GM12878 (cell line): ENCODE measurements around the gene ACADS. TPM values are rescaled to one million over a fixed set of nuclear protein-coding genes. Genes with fewer than 3 reads are reported as not detected.
A peak's percentile ranks its signal among the peaks of the same experiment; 100 is the strongest.

ENCODE experiments used
- ATAC-seq: fragments of 200-7000 bp; cut with Tn5 transposase; 3 replicates; pipeline ENCODE4 v1.9.1; 2020; ENCODE audit warnings: mild to moderate bottlenecking, moderate library complexity
- BruUV-seq: library from RNA; stranded (reverse); fragments of 400-500 nt; replicated peaks from 2 replicates; lab custom pipeline; 2021; lab: Mats Ljungman, UMichigan
- CTCF ChIA-PET: fragments of 300-600 bp; sonication (Branson Sonifier 250); formaldehyde crosslinking; extraction: SDS; loops from one replicate; lab custom pipeline; 2021; ENCODE audit warnings: inconsistent platforms; lab: Yijun Ruan, JAX
- POLR2A ChIA-PET: fragments of 350-600 bp; formaldehyde crosslinking; extraction: SDS; loops from one replicate; lab custom pipeline; 2021; ENCODE audit warnings: inconsistent platforms; lab: Charles Lee
- RAD21 ChIA-PET: fragments of 300-600 bp; sonication (Branson Sonifier 250); formaldehyde crosslinking; loops from one replicate; lab custom pipeline; 2023; ENCODE audit warnings: antibody characterized with exemption; ENCODE audit not compliant: unreplicated experiment; lab: Charles Lee
- SMC1A ChIA-PET: fragments of 300-600 bp; sonication (Branson Sonifier 250); formaldehyde crosslinking; loops from one replicate; lab custom pipeline; 2023; ENCODE audit not compliant: unreplicated experiment, uncharacterized antibody; lab: Charles Lee
- DNase-seq: peaks from one replicate; pipeline ENCODE4 v3.0.0-alpha.2; 2011; ENCODE audit warnings: low read depth, low spot score
- FAIRE-seq: peaks from 3 replicates; lab custom pipeline; 2011; peaks lifted over from hg19 to GRCh38; lab: Jason Lieb, UNC
- H2AFZ ChIP-seq: 2 replicates; pipeline ENCODE4 v1.6.0; 2011; ENCODE audit warnings: low read depth, low read length, control low read depth; ENCODE audit not compliant: control insufficient read depth
- H3K27ac ChIP-seq: 2 replicates; pipeline ENCODE4 v1.5.1; 2011; ENCODE audit warnings: control low read depth; ENCODE audit not compliant: control insufficient read depth, insufficient read depth
- H3K27me3 ChIP-seq, 2 experiments: replicated peaks in 1 of 2; 2 replicates each; pipeline versions ENCODE4 v1.6.0 to v1.6.1; 2011; ENCODE audit warnings: low read length in 1 of 2; ENCODE audit not compliant: control insufficient read depth in 2 of 2, insufficient read depth in 2 of 2
- H3K36me3 ChIP-seq, 2 experiments: 2 replicates each; pipeline ENCODE4 v1.5.1; 2011; ENCODE audit warnings: low read length in 1 of 2; ENCODE audit not compliant: control insufficient read depth in 2 of 2, insufficient read depth in 2 of 2
- H3K4me1 ChIP-seq: 2 replicates; pipeline ENCODE4 v1.6.1; 2011; ENCODE audit warnings: mild to moderate bottlenecking, low read length, moderate library complexity, mixed read lengths; ENCODE audit not compliant: control insufficient read depth, insufficient read depth
- H3K4me2 ChIP-seq: 2 replicates; pipeline ENCODE4 v1.6.0; 2011; ENCODE audit warnings: control low read depth; ENCODE audit not compliant: control insufficient read depth, insufficient read depth
- H3K4me3 ChIP-seq: fragments of 200-600 bp; sonication (generic); 2 replicates; pipeline ENCODE4 v1.5.1; 2016
- H3K79me2 ChIP-seq: 2 replicates; pipeline ENCODE4 v1.6.0; 2011; ENCODE audit warnings: low read length; ENCODE audit not compliant: control insufficient read depth, insufficient read depth
- H3K9ac ChIP-seq: 2 replicates; pipeline ENCODE4 v1.8.0; 2011; ENCODE audit warnings: low read length, control low read depth, mixed read lengths; ENCODE audit not compliant: control insufficient read depth, insufficient read depth
- H3K9me3 ChIP-seq: replicated peaks from 3 replicates; pipeline ENCODE4 v1.5.1; 2011; ENCODE audit warnings: mild to moderate bottlenecking, low read length; ENCODE audit not compliant: control insufficient read depth, insufficient read depth
- H4K20me1 ChIP-seq: 2 replicates; pipeline ENCODE4 v1.6.0; 2011; ENCODE audit not compliant: control insufficient read depth, insufficient read depth
- IKZF2 ChIP-seq, 2 experiments: fragments of 450-650 bp; IDR thresholded peaks; 2 replicates each; pipeline ENCODE4 v1.6.1; 2017; ENCODE audit warnings: mild to moderate bottlenecking in 2 of 2, moderate library complexity in 2 of 2
- SMAD5 ChIP-seq: IDR thresholded peaks from 2 replicates; pipeline ENCODE4 v1.6.1; 2016; ENCODE audit warnings: antibody characterized with exemption, low read depth
- SREBF1 ChIP-seq: IDR thresholded peaks from 2 replicates; pipeline ENCODE4 v1.6.1; 2012; ENCODE audit warnings: mild to moderate bottlenecking, low read length
- ZNF687 ChIP-seq: fragments of 450-650 bp; IDR thresholded peaks from 2 replicates; pipeline ENCODE4 v1.6.1; 2017; ENCODE audit warnings: mild to moderate bottlenecking, moderate library complexity
- WGBS: methylation state at CpG from one replicate; pipeline ENCODE4 v1.1.6; 2016; ENCODE audit warnings: low lambda C conversion rate; ENCODE audit not compliant: insufficient replicate concordance, insufficient coverage; ENCODE audit errors: missing lambda C conversion rate; 5-methylcytosine and 5-hydroxymethylcytosine counted together
- in situ Hi-C: fragments of 300-500 bp; cut with MboI; formaldehyde crosslinking; loops from 9 replicates; pipeline ENCODE4 v1.14.3; 2018; ENCODE audit warnings: mixed read lengths
- intact Hi-C: fragments of 100-400 bp; cut with micrococcal nuclease; formaldehyde crosslinking; loops from one replicate; pipeline ENCODE4 v1.14.2; 2022; ENCODE audit not compliant: unreplicated experiment
- polyA plus RNA-seq, 11 experiments: library from polyadenylated mRNA; depleted of rRNA in 4 of 11; unstranded in 6 of 11; stranded (reverse) in 5 of 11; fragments of >200 nt; fragmentation: Nextera tagmentation in 4 of 11; fragmentation: Illumina TruSeq in 1 of 11; extraction: Ambion mirVana in 4 of 11; extraction: Trizol in 1 of 11; gene quantifications; 1 replicate in 1 of 11; 2 replicates in 10 of 11; pipeline versions ENCODE4 v1.2.1 to v1.2.3, GENCODE V29; 2011 to 2016; ENCODE audit warnings: inconsistent platforms in 2 of 11, missing spikeins in 2 of 11, low read depth in 1 of 11
- total RNA-seq, 4 experiments: library from RNA; depleted of rRNA in 3 of 4; stranded (reverse); fragments of >200 nt in 3 of 4; fragmentation: Illumina TruSeq in 1 of 4; extraction: Trizol in 1 of 4; gene quantifications; 2 replicates each; pipeline versions ENCODE4 v1.2.1 to v1.2.3, GENCODE V29; 2013 to 2021
- TF ChIP-seq, protein P1 (sequence below): IDR thresholded peaks from 2 replicates; pipeline ENCODE4 v1.6.1; 2012; ENCODE audit warnings: mild to moderate bottlenecking, low read depth, low read length
- TF ChIP-seq, protein P2 (sequence below): IDR thresholded peaks from 2 replicates; pipeline ENCODE4 v1.6.1; 2012; ENCODE audit warnings: improper control_type of control experiment, low read depth, low read length; ENCODE audit not compliant: insufficient replicate concordance

Gene ACADS
- total and polyA plus RNA-seq, 10 of the 15 experiments (the other 5 are each of a cell fraction or from before 2014, with no cell fraction given) = 0.05 to 18.1 (median 10.2) TPM

- peak; percentile 89 for ATAC-seq
- Histone ChIP-seq H3K36me3 (no peaks in the 10 kb centered on the region), H3K27me3 (no peaks in the 10 kb centered on the region), H4K20me1 (no peaks in the 10 kb centered on the region), H2AFZ (peak overlapping the region; percentile 43), H3K4me1 (peaks cover 50% of the 10 kb centered on the region), H3K27ac (peak overlapping the region; percentile 86), H3K9me3 (no peaks in the 10 kb centered on the region), H3K79me2 (peaks cover 1% of the 10 kb centered on the region; the same call in 1 of the 2 replicates), H3K9ac (peak overlapping the region; percentile 65), H3K4me2 (peak overlapping the region; percentile 32), H3K4me3 (no peak overlapping the region)
- ChIA-PET SMC1A (interaction anchor here (0.7 to 18.2 kb wide), 10 partner anchors 9 to 96 kb away, joined by 3 to 149 read pairs (median 5); partner anchors contain the start of genes MLEC and POP5), POLR2A (interaction anchor here (0.6 to 5.4 kb wide), 9 partner anchors 8 to 224 kb away, joined by 3 to 46 read pairs (median 9); partner anchors contain the start of gene MLEC), CTCF (interaction anchor here (0.6 to 24.8 kb wide), 10 partner anchors 8 to 293 kb away, joined by 3 to 454 read pairs (median 4); partner anchors contain the start of genes CABP1 and MLEC), RAD21 (interaction anchor here (0.6 to 7.1 kb wide), 7 partner anchors 8 to 503 kb away, joined by 3 to 77 read pairs (median 12); partner anchors contain the start of gene MLEC)
- no TSS peak for BruUV-seq
- intact Hi-C loops = loop anchor here (1.0 kb wide), 1 partner anchor 8 kb away; no protein-coding TSS in a partner anchor
- 1% methylated on average over 7 of the region's 7 CpGs for WGBS
- in situ Hi-C loops = no loop called here
- peak; percentile 82 for DNase-seq
- FAIRE-seq = peak; percentile 74
- TF ChIP-seq, protein P1, sequence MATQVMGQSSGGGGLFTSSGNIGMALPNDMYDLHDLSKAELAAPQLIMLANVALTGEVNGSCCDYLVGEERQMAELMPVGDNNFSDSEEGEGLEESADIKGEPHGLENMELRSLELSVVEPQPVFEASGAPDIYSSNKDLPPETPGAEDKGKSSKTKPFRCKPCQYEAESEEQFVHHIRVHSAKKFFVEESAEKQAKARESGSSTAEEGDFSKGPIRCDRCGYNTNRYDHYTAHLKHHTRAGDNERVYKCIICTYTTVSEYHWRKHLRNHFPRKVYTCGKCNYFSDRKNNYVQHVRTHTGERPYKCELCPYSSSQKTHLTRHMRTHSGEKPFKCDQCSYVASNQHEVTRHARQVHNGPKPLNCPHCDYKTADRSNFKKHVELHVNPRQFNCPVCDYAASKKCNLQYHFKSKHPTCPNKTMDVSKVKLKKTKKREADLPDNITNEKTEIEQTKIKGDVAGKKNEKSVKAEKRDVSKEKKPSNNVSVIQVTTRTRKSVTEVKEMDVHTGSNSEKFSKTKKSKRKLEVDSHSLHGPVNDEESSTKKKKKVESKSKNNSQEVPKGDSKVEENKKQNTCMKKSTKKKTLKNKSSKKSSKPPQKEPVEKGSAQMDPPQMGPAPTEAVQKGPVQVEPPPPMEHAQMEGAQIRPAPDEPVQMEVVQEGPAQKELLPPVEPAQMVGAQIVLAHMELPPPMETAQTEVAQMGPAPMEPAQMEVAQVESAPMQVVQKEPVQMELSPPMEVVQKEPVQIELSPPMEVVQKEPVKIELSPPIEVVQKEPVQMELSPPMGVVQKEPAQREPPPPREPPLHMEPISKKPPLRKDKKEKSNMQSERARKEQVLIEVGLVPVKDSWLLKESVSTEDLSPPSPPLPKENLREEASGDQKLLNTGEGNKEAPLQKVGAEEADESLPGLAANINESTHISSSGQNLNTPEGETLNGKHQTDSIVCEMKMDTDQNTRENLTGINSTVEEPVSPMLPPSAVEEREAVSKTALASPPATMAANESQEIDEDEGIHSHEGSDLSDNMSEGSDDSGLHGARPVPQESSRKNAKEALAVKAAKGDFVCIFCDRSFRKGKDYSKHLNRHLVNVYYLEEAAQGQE = no peak
- TF ChIP-seq SREBF1 (no peak), ZNF687 (peak; percentile 37; the same call in 1 of the 2 replicates), SMAD5 (no peak), IKZF2 (IDR thresholded peaks at IDR 0.05) (peak; percentile 70 to 71)
- TF ChIP-seq, protein P2, sequence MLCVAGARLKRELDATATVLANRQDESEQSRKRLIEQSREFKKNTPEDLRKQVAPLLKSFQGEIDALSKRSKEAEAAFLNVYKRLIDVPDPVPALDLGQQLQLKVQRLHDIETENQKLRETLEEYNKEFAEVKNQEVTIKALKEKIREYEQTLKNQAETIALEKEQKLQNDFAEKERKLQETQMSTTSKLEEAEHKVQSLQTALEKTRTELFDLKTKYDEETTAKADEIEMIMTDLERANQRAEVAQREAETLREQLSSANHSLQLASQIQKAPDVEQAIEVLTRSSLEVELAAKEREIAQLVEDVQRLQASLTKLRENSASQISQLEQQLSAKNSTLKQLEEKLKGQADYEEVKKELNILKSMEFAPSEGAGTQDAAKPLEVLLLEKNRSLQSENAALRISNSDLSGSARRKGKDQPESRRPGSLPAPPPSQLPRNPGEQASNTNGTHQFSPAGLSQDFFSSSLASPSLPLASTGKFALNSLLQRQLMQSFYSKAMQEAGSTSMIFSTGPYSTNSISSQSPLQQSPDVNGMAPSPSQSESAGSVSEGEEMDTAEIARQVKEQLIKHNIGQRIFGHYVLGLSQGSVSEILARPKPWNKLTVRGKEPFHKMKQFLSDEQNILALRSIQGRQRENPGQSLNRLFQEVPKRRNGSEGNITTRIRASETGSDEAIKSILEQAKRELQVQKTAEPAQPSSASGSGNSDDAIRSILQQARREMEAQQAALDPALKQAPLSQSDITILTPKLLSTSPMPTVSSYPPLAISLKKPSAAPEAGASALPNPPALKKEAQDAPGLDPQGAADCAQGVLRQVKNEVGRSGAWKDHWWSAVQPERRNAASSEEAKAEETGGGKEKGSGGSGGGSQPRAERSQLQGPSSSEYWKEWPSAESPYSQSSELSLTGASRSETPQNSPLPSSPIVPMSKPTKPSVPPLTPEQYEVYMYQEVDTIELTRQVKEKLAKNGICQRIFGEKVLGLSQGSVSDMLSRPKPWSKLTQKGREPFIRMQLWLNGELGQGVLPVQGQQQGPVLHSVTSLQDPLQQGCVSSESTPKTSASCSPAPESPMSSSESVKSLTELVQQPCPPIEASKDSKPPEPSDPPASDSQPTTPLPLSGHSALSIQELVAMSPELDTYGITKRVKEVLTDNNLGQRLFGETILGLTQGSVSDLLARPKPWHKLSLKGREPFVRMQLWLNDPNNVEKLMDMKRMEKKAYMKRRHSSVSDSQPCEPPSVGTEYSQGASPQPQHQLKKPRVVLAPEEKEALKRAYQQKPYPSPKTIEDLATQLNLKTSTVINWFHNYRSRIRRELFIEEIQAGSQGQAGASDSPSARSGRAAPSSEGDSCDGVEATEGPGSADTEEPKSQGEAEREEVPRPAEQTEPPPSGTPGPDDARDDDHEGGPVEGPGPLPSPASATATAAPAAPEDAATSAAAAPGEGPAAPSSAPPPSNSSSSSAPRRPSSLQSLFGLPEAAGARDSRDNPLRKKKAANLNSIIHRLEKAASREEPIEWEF = peak; percentile 12
Measured at GRCh38 chr12:120677765-120678473, 47.7 kb upstream of the ACADS start.
